HL-60 (cell line): ENCODE measurements around the gene PTPRG.

Source experiments
- CTCF ChIP-seq: IDR thresholded peaks from one replicate; pipeline ENCODE4 v1.5.1; 2011; ENCODE audit warnings: low read length, control low read depth, inconsistent platforms; ENCODE audit not compliant: insufficient read depth
- GABPA ChIP-seq: IDR thresholded peaks from 2 replicates; pipeline ENCODE4 v1.6.1; 2012; ENCODE audit warnings: low read depth
- POLR2AphosphoS5 ChIP-seq: IDR thresholded peaks from 2 replicates; pipeline ENCODE4 v1.6.1; 2012; ENCODE audit warnings: low read depth

GRCh38 chr3:61889259-61889658 is 327.9 kb downstream of the PTPRG start:
- no peak for TF ChIP-seq POLR2AphosphoS5
- no peak for TF ChIP-seq CTCF
- TF ChIP-seq GABPA: no peak
